ENCODE results near the gene RNF14. TPM values are rescaled to one million over a fixed set of nuclear protein-coding genes. Genes with fewer than 3 reads are reported as not detected.

Gene RNF14
- total and polyA plus RNA-seq, 2 experiments from 2014 or later, result 8.9 to 19.0 TPM

GRCh38 chr5:142016556-142016955 lies 47.7 kb downstream of the RNF14 start (continued):
- TF ChIP-seq ZNF462 (CRISPR knock-in tag; IDR thresholded peaks at IDR 0.05), result no peak
- no peak for TF ChIP-seq REST (IDR thresholded peaks at IDR 0.05; ENCODE audit: unreplicated experiment)
- TF ChIP-seq, protein P1, sequence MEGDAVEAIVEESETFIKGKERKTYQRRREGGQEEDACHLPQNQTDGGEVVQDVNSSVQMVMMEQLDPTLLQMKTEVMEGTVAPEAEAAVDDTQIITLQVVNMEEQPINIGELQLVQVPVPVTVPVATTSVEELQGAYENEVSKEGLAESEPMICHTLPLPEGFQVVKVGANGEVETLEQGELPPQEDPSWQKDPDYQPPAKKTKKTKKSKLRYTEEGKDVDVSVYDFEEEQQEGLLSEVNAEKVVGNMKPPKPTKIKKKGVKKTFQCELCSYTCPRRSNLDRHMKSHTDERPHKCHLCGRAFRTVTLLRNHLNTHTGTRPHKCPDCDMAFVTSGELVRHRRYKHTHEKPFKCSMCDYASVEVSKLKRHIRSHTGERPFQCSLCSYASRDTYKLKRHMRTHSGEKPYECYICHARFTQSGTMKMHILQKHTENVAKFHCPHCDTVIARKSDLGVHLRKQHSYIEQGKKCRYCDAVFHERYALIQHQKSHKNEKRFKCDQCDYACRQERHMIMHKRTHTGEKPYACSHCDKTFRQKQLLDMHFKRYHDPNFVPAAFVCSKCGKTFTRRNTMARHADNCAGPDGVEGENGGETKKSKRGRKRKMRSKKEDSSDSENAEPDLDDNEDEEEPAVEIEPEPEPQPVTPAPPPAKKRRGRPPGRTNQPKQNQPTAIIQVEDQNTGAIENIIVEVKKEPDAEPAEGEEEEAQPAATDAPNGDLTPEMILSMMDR (conservative IDR thresholded peaks at IDR 0.05; ENCODE audit: low read depth in 2 of 2), result no peak
- no peak for TF ChIP-seq NANOG (IDR thresholded peaks at IDR 0.05; ENCODE audit: borderline replicate concordance)
- TF ChIP-seq ZNF114 (CRISPR knock-in tag; IDR thresholded peaks at IDR 0.05), result no peak
- TF ChIP-seq EZH2phosphoT487 (IDR thresholded peaks at IDR 0.05; ENCODE audit: unreplicated experiment), result no peak
- TF ChIP-seq STAT1 (IDR thresholded peaks at IDR 0.05; ENCODE audit: unreplicated experiment), result no peak
- no peak for TF ChIP-seq EZH2 (IDR thresholded peaks at IDR 0.05; ENCODE audit: low read depth, unreplicated experiment)
